Activated naive CD8-positive, alpha-beta T cell treated with anti-CD3 and anti-CD28 coated beads for 36 hours (primary cell): ENCODE results near the gene CIAPIN1. TPM values are rescaled to one million over a fixed set of nuclear protein-coding genes. Genes with fewer than 3 reads are reported as not detected.
A peak's percentile ranks its signal among the peaks of the same experiment; 100 is the strongest.

Experiments used
- DNase-seq: peaks from one replicate; pipeline ENCODE4 v3.0.0; 2021
- H3K27ac Mint-ChIP-seq: one replicate; pipeline ENCODE4 v1.8.0; 2022; ENCODE audit warnings: mild to moderate bottlenecking, moderate library complexity, mixed read lengths
- H3K27me3 Mint-ChIP-seq: one replicate; pipeline ENCODE4 v1.8.0; 2022; ENCODE audit warnings: mild to moderate bottlenecking, mixed read lengths
- H3K36me3 Mint-ChIP-seq: one replicate; pipeline ENCODE4 v1.8.0; 2021; ENCODE audit warnings: mild to moderate bottlenecking, mixed read lengths
- H3K4me1 Mint-ChIP-seq: one replicate; pipeline ENCODE4 v1.8.0; 2021; ENCODE audit warnings: mixed read lengths
- H3K4me3 Mint-ChIP-seq: one replicate; pipeline ENCODE4 v1.8.0; 2022; ENCODE audit warnings: mild to moderate bottlenecking, moderate library complexity, mixed read lengths
- H3K9me3 Mint-ChIP-seq: one replicate; pipeline ENCODE4 v1.8.0; 2022; ENCODE audit warnings: mixed read lengths
- total RNA-seq, 2 experiments: library from RNA; stranded (reverse); gene quantifications; one replicate each; pipeline ENCODE4 v1.2.3, GENCODE V29; 2021

CIAPIN1 gene
- total RNA-seq, 2 experiments from 2014 or later = 71.3 to 73.6 TPM

GRCh38 chr16:57390636-57391295, 56.4 kb downstream of the CIAPIN1 start:
- no peaks in the 10 kb centered on the region for H3K9me3 Mint-ChIP-seq
- H3K4me1 Mint-ChIP-seq = peaks cover 7% of the 10 kb centered on the region
- H3K36me3 Mint-ChIP-seq = no peaks in the 10 kb centered on the region
- peaks cover 5% of the 10 kb centered on the region for H3K27me3 Mint-ChIP-seq
- no peak overlapping the region for H3K27ac Mint-ChIP-seq
- no peak for DNase-seq
- H3K4me3 Mint-ChIP-seq = no peak overlapping the region

- Mint-ChIP-seq H3K4me3 (no peak overlapping the region), H3K27ac (no peak overlapping the region), H3K36me3 (no peaks in the 10 kb centered on the region), H3K27me3 (peaks cover 5% of the 10 kb centered on the region), H3K9me3 (no peaks in the 10 kb centered on the region), H3K4me1 (peaks cover 7% of the 10 kb centered on the region)
- DNase-seq = no peak
These were observed 58.1 kb downstream of the CIAPIN1 start for GRCh38 chr16:57389087-57389468.

DNA sequence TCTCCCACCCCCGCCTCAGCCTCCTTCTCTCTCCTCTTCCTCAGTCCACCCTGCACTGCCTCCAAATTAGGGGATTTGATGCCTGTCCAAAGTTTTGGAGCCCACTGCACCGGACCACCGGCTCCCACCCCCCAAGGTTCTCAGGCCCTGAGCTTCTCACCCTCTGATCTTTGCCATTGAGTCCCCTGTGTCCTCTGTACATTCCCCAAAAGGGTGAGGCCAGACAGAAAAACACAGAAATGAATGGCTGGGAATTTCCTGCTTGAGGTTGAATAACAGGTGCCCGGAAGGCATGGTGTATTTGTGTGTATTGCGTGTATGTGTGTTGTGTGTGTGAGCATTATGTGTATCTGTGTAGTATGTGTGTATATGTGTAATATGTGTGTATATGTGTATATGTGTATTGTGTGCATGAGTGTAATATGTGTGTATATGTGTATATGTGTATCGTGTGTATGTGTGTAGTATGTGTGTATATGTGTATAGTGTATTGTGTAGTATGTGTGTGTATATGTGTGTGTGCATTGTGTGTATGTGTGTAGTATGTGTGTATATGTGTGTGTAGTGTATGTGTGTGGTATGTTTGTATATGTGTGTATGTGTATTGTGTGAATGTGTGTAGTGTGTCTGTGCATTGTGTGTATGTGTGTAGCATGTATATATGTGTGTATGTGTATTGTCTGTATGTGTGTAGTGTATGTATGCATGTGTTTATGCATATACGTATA, 58.7 kb downstream of the CIAPIN1 start:
- no peak for DNase-seq
- H3K27me3 Mint-ChIP-seq = peaks cover 5% of the 10 kb centered on the region
- H3K27ac Mint-ChIP-seq = no peak overlapping the region
- H3K4me3 Mint-ChIP-seq = no peak overlapping the region
- H3K9me3 Mint-ChIP-seq = no peaks in the 10 kb centered on the region
- H3K4me1 Mint-ChIP-seq = peaks cover 7% of the 10 kb centered on the region
- H3K36me3 Mint-ChIP-seq = no peaks in the 10 kb centered on the region

GRCh38 chr16:57387598-57388354, 59.4 kb downstream of the CIAPIN1 start:
- H3K9me3 Mint-ChIP-seq = no peaks in the 10 kb centered on the region
- no peaks in the 10 kb centered on the region for H3K36me3 Mint-ChIP-seq
- peak overlapping the region; percentile 7 for H3K27ac Mint-ChIP-seq
- H3K27me3 Mint-ChIP-seq = peaks cover 5% of the 10 kb centered on the region
- peaks cover 7% of the 10 kb centered on the region for H3K4me1 Mint-ChIP-seq
- no peak for DNase-seq
- H3K4me3 Mint-ChIP-seq = no peak overlapping the region

DNA sequence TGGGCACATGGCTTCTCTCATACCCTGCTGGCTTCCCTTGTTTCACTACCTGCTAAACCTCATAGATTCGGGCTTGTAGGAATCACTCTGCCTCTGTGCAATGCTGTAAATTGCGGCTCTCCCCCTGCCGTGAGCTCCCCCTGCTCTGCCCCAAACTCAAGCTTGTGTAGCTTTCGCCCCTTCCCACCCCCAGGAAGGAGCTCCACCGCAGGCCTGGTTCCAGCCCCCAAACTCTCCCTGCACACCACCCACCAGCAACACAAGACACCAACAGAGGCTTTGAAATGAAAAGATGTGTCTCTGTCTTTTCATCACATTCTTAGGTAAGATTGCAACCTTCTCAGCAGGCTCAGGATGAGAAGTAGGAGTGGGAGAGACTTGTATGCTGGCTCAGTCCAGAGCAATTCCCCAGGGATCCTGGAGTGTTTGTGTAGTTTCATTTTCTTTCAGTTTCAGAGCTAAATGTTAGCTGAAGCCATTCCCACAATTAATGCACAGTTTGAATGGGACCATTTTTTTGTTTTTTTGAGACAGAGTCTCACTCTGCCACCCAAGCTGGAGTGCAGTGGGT, 60.7 kb downstream of the CIAPIN1 start:
- Mint-ChIP-seq H3K4me1 (peaks cover 9% of the 10 kb centered on the region), H3K9me3 (no peaks in the 10 kb centered on the region), H3K36me3 (no peaks in the 10 kb centered on the region), H3K27me3 (peaks cover 5% of the 10 kb centered on the region), H3K27ac (no peak overlapping the region), H3K4me3 (no peak overlapping the region)
- no peak for DNase-seq

GRCh38 chr16:57385083-57385482, 62.1 kb downstream of the CIAPIN1 start:
- no peak for DNase-seq
- no peak overlapping the region for H3K27ac Mint-ChIP-seq
- no peaks in the 10 kb centered on the region for H3K36me3 Mint-ChIP-seq

DNA sequence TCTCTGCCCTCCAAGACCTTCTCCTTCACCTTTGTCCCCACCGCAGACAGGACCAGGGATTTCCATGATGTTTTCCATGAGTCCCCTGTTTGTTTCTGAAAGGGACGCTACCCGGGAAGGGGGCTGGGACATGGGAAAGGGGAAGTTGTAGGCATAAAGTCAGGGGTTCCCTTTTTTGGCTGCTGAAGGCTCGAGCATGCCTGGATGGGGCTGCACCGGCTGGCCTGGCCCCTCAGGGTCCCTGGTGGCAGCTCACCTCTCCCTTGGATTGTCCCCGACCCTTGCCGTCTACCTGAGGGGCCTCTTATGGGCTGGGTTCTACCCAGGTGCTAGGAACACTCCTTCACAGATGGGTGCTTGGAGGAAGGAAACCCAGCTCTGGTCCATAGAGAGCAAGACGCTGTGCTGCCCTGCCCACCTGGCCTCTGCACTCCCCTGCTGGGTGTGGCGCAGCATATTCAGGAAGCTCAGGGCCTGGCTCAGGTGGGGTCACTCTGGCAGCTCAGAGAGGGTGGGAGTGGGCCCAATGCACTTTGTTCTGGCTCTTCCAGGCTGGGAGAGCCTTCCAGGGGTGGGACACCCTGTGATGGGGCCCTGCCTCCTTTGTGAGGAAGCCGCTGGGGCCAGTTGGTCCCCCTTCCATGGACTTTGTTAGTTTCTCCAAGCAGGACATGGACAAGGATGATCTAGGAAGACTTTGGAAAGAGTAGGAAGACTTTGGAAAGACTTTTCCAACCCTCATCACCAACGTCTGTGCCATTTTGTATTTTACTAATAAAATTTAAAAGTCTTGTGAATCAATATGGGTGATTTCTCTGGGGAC, 62.7 kb downstream of the CIAPIN1 start:
- Mint-ChIP-seq H3K27ac (no peak overlapping the region), H3K4me1 (peaks cover 15% of the 10 kb centered on the region), H3K27me3 (no peaks in the 10 kb centered on the region)

More at GRCh38 chr16:57385083-57385482, 62.1 kb downstream of the CIAPIN1 start:
- Mint-ChIP-seq H3K9me3 (no peaks in the 10 kb centered on the region), H3K4me3 (no peak overlapping the region), H3K4me1 (peaks cover 15% of the 10 kb centered on the region), H3K27me3 (no peaks in the 10 kb centered on the region)

GRCh38 chr16:57383276-57384247, 63.6 kb downstream of the CIAPIN1 start:
- no peak overlapping the region for H3K4me3 Mint-ChIP-seq
- no peaks in the 10 kb centered on the region for H3K36me3 Mint-ChIP-seq
- peaks cover 15% of the 10 kb centered on the region for H3K4me1 Mint-ChIP-seq
- DNase-seq = no peak
- no peaks in the 10 kb centered on the region for H3K27me3 Mint-ChIP-seq
- H3K9me3 Mint-ChIP-seq = no peaks in the 10 kb centered on the region
- no peak overlapping the region for H3K27ac Mint-ChIP-seq

More for the DNA sequence above, 62.7 kb downstream of the CIAPIN1 start:
- Mint-ChIP-seq H3K36me3 (no peaks in the 10 kb centered on the region), H3K9me3 (no peaks in the 10 kb centered on the region), H3K4me3 (no peak overlapping the region)
- no peak for DNase-seq

DNA sequence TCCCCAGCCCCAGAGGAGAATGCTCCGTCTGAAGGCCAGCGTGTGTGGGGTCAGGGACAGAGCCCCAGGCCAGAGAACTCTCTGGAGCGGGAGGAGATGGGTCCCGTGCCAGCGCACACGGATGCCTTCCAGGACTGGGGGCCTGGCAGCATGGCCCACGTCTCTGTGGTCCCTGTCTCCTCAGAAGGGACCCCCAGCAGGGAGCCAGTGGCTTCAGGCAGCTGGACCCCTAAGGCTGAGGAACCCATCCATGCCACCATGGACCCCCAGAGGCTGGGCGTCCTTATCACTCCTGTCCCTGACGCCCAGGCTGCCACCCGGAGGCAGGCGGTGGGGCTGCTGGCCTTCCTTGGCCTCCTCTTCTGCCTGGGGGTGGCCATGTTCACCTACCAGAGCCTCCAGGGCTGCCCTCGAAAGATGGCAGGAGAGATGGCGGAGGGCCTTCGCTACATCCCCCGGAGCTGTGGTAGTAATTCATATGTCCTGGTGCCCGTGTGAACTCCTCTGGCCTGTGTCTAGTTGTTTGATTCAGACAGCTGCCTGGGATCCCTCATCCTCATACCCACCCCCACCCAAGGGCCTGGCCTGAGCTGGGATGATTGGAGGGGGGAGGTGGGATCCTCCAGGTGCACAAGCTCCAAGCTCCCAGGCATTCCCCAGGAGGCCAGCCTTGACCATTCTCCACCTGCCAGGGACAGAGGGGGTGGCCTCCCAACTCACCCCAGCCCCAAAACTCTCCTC, 64.5 kb downstream of the CIAPIN1 start:
- peaks cover 14% of the 10 kb centered on the region for H3K4me1 Mint-ChIP-seq
- no peaks in the 10 kb centered on the region for H3K36me3 Mint-ChIP-seq
- no peak overlapping the region for H3K27ac Mint-ChIP-seq
- no peak overlapping the region for H3K4me3 Mint-ChIP-seq
- no peaks in the 10 kb centered on the region for H3K9me3 Mint-ChIP-seq
- no peak for DNase-seq
- no peaks in the 10 kb centered on the region for H3K27me3 Mint-ChIP-seq

DNA sequence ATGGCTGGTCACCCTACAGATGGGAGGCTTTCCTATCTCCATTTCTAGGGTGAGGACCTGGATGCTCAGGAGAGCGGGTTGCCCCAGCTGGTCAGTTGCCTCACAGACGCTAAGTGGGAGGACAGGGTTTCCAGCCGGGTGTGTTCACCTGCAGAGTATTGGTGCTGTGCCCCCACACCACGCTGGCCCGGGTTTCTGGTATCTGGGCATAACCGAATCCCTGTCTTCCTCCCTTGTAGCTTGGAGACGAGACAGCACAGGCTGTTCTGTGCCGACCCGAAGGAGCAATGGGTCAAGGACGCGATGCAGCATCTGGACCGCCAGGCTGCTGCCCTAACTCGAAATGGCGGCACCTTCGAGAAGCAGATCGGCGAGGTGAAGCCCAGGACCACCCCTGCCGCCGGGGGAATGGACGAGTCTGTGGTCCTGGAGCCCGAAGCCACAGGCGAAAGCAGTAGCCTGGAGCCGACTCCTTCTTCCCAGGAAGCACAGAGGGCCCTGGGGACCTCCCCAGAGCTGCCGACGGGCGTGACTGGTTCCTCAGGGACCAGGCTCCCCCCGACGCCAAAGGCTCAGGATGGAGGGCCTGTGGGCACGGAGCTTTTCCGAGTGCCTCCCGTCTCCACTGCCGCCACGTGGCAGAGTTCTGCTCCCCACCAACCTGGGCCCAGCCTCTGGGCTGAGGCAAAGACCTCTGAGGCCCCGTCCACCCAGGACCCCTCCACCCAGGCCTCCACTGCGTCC, 65.2 kb downstream of the CIAPIN1 start:
- no peaks in the 10 kb centered on the region for H3K36me3 Mint-ChIP-seq
- H3K27me3 Mint-ChIP-seq = no peaks in the 10 kb centered on the region
- H3K4me1 Mint-ChIP-seq = peaks cover 21% of the 10 kb centered on the region
- no peak overlapping the region for H3K4me3 Mint-ChIP-seq
- H3K27ac Mint-ChIP-seq = no peak overlapping the region
- DNase-seq = no peak
- no peaks in the 10 kb centered on the region for H3K9me3 Mint-ChIP-seq

GRCh38 chr16:57380671-57381462, 66.3 kb downstream of the CIAPIN1 start:
- no peaks in the 10 kb centered on the region for H3K36me3 Mint-ChIP-seq
- no peaks in the 10 kb centered on the region for H3K27me3 Mint-ChIP-seq
- no peaks in the 10 kb centered on the region for H3K9me3 Mint-ChIP-seq
- DNase-seq = no peak
- H3K27ac Mint-ChIP-seq = no peak overlapping the region
- H3K4me3 Mint-ChIP-seq = no peak overlapping the region
- peaks cover 27% of the 10 kb centered on the region for H3K4me1 Mint-ChIP-seq

DNA sequence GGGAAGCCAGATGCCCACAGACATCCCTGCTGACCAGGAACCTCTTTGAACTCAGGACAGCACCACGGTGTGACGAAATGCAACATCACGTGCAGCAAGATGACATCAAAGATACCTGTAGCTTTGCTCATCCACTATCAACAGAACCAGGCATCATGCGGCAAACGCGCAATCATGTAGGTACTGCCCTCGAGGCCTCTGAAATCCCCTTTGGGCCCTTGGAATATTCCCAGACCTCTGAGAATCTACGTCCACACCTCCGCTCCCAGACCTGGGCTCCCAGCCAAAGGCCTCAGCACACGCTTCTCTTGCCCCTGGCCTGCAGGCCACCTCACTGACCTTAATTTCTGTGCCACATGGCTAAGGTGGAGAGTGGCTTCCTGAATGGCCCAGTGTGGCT, 67.6 kb downstream of the CIAPIN1 start:
- Mint-ChIP-seq H3K4me1 (peaks cover 30% of the 10 kb centered on the region), H3K36me3 (no peaks in the 10 kb centered on the region), H3K4me3 (no peak overlapping the region), H3K9me3 (no peaks in the 10 kb centered on the region), H3K27ac (no peak overlapping the region), H3K27me3 (no peaks in the 10 kb centered on the region)
- no peak for DNase-seq
